ENCODE data around the gene FAM83G. TPM values are rescaled to one million over a fixed set of nuclear protein-coding genes. Genes with fewer than 3 reads are reported as not detected.
A peak's percentile ranks its signal among the peaks of the same experiment; 100 is the strongest.

FAM83G gene
- total RNA-seq, 2 donors from 2014 or later: 14.0 to 50.9 TPM

DNA sequence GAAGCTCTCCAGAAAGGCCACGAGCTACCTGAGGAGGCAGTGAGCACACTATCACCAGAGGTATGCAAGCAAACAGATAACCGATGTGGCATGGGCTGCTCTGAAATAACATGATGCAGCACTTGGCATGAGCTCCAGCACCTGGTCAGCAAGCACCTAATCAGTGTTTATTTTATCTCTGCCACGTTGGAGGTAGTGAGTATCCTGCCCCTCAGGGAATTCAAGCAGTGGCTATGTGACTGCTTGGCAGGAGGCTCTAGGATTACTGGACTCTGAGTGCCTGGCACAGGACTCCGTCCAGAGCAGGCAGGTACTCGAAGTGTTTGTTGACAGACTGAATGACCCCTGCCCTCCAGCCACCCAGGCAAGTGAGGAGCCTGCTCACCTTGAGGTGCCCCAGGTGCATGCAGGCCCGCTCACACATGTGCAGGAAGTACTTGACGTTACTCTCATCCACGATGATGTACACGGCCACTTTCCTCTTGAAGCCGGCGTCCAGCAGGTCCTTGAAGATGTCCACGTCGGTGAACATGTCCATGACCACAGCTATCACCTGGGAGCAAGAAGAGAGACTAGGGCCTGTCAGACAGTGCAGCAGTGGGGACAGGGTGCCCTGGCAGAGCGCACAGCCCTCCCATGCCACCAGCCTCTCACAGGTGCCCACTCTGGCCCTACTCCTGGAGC lies 16.6 kb downstream of the FAM83G start:
- Histone ChIP-seq H3K9me3 (no peaks in the 10 kb centered on the region), H3K27ac (peak overlapping the region; percentile 80 to 84), H3K4me3 (no peak overlapping the region), H3K27me3 (no peaks in the 10 kb centered on the region), H3K36me3 (no peaks in the 10 kb centered on the region), H3K4me1 (peaks cover 0 to 54% of the 10 kb centered on the region in 2 donors)
- TF ChIP-seq, protein P1, sequence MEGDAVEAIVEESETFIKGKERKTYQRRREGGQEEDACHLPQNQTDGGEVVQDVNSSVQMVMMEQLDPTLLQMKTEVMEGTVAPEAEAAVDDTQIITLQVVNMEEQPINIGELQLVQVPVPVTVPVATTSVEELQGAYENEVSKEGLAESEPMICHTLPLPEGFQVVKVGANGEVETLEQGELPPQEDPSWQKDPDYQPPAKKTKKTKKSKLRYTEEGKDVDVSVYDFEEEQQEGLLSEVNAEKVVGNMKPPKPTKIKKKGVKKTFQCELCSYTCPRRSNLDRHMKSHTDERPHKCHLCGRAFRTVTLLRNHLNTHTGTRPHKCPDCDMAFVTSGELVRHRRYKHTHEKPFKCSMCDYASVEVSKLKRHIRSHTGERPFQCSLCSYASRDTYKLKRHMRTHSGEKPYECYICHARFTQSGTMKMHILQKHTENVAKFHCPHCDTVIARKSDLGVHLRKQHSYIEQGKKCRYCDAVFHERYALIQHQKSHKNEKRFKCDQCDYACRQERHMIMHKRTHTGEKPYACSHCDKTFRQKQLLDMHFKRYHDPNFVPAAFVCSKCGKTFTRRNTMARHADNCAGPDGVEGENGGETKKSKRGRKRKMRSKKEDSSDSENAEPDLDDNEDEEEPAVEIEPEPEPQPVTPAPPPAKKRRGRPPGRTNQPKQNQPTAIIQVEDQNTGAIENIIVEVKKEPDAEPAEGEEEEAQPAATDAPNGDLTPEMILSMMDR (IDR thresholded peaks at IDR 0.05): no peak
- DNase-seq (ENCODE audit: low spot score): no peak

DNA sequence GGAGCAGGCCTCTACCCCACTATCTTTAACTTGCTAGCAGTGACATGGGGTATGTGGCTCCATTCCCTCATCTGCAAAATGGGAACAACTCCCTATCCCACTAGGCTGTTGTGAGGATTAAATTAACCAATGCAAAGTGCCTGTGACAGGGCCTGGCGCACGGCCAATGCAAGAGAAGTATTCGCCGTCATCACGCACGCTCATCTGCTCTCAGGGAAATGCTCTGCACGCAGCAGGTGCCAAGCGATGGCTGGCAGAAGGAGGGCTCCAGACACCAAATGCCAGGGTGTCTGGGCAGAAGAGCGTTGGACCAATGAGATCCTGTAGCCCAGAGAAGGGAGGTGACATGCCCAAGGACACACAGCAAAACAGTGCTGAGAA lies 17.3 kb downstream of the FAM83G start:
- no peak overlapping the region for H3K4me3 ChIP-seq
- H3K36me3 ChIP-seq: no peaks in the 10 kb centered on the region
- peaks cover 0 to 54% of the 10 kb centered on the region in 2 donors for H3K4me1 ChIP-seq
- H3K27me3 ChIP-seq: no peaks in the 10 kb centered on the region
- H3K9me3 ChIP-seq: no peaks in the 10 kb centered on the region
- TF ChIP-seq, protein P1 (IDR thresholded peaks at IDR 0.05): no peak
- no peak for DNase-seq (ENCODE audit: low spot score)
- H3K27ac ChIP-seq: peak overlapping the region; percentile 80 to 84

DNA sequence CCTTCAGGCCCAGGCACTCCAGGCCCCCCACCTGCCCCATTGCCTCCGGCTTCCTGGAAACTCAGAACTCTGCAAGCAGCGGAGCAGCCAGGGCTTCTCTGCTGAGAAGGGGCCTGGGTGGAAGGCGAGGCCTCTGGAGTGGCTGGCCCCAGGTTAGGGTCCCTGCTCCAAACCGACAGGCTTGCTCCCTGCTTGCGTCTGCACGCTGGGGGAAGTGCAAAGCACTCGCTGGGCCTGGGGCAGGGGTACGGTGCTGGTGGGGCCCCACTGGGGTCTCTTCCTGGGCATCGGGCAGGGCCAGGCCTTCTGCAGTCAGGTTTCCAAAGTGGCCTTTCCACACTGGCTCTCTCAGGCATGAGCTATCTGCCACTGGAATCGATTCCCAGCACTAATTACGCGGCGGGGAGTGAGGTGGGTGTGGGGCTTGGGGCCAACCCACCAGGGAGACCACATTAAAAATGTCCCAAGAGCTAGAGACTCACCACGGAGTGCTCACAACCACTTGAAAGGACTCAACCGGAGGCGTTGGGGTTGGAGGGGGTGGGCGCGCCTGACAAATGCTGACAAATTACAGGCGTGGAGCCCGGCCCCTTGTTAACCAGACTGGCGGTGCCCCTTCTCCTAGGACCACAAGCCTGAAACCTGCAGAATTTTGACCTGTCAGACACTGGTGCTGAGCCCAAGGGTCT lies 17.9 kb downstream of the FAM83G start:
- TF ChIP-seq, protein P1 (IDR thresholded peaks at IDR 0.05): no peak
- H3K4me1 ChIP-seq: peaks cover 0 to 54% of the 10 kb centered on the region in 2 donors
- no peaks in the 10 kb centered on the region for H3K27me3 ChIP-seq
- DNase-seq (ENCODE audit: low spot score): no peak
- no peak overlapping the region for H3K4me3 ChIP-seq
- no peaks in the 10 kb centered on the region for H3K9me3 ChIP-seq
- no peaks in the 10 kb centered on the region for H3K36me3 ChIP-seq
- H3K27ac ChIP-seq: peak overlapping the region; percentile 80 to 84

DNA sequence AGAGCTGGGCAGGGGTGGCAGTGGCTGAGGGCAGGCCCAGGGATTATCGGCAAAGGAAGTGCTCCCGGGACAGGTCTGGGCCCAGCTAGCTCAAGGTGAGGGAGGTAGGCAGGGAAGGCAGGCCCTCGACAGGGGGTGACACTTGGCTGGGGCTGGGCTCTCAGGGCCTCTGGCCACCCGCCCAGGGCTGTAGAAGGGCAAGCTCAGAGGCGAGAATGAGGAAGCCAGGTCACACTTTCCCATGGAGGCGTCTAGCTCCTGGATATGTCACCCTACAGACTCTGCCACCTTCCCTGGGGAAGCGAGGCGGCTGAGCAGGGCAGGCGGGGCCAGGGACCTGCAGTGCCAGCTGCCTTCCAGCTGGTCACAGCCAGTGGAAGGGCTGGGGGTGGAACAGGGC lies 19.1 kb downstream of the FAM83G start:
- no peaks in the 10 kb centered on the region for H3K27me3 ChIP-seq
- H3K27ac ChIP-seq: peak overlapping the region; percentile 80 to 84
- DNase-seq (ENCODE audit: low spot score): no peak
- no peaks in the 10 kb centered on the region for H3K36me3 ChIP-seq
- peaks cover 0 to 51% of the 10 kb centered on the region in 2 donors for H3K4me1 ChIP-seq
- H3K9me3 ChIP-seq: no peaks in the 10 kb centered on the region
- TF ChIP-seq, protein P1 (IDR thresholded peaks at IDR 0.05): no peak
- H3K4me3 ChIP-seq: no peak overlapping the region

DNA sequence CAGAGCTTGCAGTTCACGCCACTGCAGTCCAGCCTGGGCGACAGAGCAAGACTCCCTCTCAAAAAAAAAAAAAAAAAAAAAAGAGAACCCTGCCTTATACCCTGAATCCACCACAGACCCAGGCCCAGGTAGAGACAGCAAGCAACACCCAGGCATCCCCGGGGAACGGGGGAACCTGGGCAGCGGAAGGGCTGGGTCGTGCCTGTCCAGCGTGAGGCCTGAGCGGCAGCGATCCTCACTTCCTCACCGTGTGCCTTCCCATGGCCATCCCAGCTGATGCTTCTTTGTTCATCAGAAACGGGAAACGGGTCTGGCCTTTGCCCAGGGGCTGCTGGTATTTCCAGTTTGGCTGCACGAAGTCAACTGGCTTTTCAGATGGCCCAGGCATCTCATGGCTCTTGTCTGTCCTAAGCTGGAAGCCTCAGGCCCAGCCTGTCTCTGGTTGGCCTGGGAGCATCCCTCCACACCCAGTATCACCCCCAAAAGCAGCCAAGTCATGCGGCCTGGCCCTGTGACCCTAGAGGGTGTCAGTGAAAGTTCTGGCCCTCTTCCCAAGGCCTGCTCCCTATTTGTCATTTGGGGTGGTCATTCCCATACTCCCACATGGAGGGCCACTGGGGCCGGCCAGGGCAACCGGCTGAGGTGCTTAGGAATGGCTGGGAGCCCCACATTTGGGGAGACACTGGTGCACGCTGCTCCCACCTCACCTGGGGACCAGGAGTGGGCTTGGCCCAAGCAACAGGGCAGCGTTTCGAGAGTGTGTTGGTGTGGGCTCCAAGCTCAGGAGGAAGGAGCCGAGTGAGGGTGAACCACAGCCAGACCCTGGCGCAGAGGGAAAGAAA lies 20.1 kb downstream of the FAM83G start:
- Histone ChIP-seq H3K4me3 (no peak overlapping the region), H3K4me1 (peaks cover 0 to 41% of the 10 kb centered on the region in 2 donors), H3K27me3 (no peaks in the 10 kb centered on the region), H3K9me3 (no peaks in the 10 kb centered on the region), H3K27ac (peak overlapping the region; percentile 80 to 84), H3K36me3 (peaks cover 2% of the 10 kb centered on the region)
- TF ChIP-seq, protein P1 (IDR thresholded peaks at IDR 0.05): no peak
- no peak for DNase-seq (ENCODE audit: low spot score)

Measured in right atrium auricular region (tissue), 2 donors.